ENCODE measurements around the gene CCDC190.
"Not testable (repeated sequence)": the region's sequence is repeated elsewhere in the genome, so short reads cannot be mapped to it uniquely, and the experiment has no call there.

CCDC190 gene

GRCh38 chr1:162861101-162861500, at the start of gene CCDC190:
TSS of gene CCDC190 (minus strand) at chr1:162861175. CDS start at chr1:162859646, 1,529 bp downstream.
- no peak for DNase-seq

- no peak for DNase-seq
Observed at GRCh38 chr1:162910161-162910560, 49.2 kb upstream of the CCDC190 start.

DNA sequence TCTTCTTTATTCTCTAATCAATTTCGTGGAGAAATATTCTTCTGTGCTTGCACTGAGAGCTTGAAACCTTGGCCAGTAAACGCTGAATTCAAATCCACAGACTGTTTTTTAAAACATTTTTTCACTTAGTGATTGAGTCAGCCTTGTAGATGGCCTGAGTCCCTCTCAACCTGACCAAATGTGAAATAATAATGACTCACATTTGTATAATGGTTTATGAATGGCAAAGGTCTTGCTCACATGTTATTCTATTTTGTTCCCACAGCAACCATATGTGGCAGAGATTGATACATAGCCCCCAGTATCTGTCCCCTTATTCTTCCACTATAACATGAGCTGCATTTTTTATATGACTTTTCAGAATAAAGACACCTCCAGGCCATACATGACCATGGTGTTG, 47.8 kb upstream of the CCDC190 start:
- no peak for DNase-seq

DNA sequence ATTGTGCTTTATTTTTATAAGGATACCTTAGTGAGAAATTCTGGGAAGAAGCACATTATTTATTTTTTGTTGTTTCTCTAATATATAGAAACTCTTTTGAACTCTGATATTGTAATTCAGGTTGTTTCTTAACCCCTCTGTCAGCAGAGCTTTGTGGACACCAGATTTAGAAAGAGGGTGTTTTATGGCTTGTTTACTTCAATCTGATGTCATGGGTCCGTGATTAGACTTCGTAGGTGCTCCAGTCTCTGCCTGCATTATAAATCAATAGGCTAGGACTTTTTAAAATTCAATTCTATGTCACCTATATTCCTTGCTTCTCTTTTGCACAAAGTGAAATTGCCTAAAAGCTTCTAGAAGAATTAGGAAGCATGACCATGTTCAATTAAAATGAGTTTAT, 47.3 kb upstream of the CCDC190 start:
- DNase-seq: no peak

DNA sequence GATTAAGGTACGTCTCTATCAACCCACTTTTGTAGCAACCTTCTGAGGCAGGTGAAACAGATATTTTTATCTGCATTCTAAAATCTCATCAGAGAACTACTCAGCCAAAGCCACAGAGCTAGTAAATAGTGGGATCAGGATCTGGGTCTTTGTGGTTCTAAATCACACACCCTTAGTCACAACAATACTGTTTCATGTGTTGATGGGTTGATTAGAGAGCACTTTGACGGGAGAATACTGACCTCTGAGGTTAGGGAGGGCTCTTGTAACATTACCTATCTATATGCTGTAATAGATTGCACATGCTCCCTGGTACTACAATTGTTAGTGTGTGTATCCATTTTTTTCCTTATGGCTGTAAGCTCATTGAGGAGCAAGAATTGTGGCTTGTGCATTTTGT, 45.5 kb upstream of the CCDC190 start:
- DNase-seq: no peak

DNA sequence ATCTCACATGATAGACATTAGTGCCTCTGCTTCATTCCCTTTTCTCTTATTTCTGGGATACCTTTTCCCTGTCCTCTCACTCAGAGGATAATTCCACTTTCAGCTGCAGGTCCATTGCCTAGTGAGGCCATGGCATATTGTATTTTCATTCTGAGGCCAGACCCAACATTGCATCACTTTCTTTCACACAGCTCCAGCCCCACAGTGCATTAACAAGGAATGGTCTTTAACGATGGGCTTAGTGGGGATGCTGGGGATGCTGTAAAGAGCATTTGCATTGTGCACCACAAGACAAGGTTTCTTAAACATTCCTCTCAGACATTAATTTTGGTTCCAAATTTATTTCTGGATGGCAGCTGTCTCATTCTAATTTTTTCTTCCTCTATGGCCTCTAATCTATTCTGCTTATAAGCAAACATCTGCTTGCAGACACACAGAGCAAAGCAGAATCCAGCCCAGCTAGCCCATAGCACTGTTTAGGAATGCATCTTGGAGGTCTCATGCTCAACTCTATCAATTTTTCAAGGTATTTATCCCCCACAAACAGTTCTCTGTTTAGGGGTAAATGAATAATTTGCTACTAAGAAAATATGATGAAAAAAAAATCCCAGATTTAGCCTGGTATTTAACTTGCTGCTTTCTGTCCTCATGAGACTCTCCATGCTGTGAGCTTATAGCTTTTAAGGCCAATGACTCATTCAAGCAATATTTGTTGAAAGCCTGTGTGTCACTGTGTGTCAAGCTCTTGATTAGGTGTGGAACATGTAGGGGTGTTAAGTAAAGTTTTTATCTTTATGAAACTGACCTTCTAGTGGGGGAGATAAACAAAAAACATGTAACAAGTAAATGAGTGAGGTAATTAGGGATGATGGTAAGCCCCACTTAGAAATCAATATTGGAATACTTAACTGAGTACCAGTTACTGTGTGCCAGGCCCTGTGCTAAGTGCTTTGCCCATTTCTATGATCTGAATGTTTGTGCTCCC, 44.5 kb upstream of the CCDC190 start:
- DNase-seq: no peak

DNA sequence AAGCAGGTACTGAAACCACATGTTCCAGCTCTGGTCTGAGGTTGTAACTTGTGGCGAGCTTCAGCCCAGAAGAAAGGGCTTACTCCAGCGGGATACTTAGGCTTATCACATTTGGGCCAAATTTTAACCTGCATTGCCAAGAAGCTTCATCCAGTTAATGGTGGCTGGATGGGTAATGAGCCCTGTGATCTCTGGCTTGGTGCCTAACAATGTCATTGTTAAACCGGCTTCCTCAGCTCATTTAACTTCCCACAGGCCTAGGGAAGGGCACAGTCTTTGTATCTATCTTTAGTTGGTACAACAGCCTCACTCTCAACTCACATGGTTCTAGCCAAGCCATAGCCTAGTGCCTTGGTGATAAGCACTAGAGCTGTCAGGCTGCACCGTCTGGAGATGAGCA, 43.6 kb upstream of the CCDC190 start:
- no peak for DNase-seq

DNA sequence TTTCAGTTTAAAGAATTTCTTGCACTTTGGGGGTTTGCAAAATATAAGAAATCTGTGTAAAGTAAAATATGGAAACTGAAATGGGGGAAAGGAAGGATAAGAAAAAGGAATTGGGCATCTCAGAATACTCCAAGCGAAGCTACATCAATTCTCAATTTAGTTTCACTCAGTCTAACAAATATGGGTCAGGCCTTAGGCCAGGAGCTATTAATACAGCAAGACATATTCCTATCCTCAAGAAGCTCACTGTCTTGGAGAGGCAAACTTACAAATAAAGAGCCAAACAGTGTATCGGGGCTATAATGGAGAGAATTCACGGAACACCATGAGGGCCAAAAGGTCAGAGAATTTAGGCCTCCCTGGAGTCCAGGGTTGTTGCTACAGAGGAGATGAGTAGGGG, 43.0 kb upstream of the CCDC190 start:
- DNase-seq: no peak

DNA sequence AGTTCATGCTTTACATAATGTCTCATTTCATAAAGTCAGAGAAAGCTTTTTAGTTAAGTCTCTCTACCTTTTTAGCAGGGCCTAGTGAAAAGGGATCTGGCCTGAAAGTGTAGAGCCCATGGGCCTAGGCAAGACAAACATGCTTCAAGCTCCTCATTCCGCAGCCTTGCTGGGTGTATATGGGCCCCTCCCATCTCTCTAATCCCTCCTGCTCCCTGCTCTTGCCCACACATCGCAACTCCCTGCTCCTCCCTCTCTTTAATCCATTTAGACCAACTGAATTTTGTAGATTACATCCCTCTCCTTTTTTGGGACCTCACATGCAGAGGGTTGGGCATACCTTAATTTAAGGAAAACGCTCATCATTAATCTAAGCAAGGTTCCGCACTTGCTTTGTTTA, 42.3 kb upstream of the CCDC190 start:
- no peak for DNase-seq

DNA sequence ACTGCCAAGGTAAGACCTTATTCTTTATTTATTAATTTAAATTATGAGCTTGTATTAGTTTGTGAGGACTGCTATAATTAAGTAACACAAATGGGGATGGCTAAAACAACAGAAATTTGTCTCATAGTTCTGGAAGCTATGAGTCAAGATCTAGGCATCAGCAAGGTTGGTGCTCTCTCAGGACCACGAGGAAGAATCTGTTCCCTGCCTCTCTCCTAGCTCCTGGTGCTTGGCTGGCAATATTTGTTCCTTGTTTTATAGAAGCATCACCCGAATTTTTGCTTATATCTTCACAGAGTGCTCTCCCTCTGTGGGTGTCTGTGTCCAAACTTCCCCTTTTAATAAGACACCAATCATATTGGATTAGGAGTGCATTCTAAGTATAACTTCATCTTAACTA, 41.4 kb upstream of the CCDC190 start:
- no peak for DNase-seq

GRCh38 chr1:162901243-162901642, 40.3 kb upstream of the CCDC190 start:
- DNase-seq: no peak

GRCh38 chr1:162899422-162900146, 38.6 kb upstream of the CCDC190 start:
- no peak for DNase-seq

DNA sequence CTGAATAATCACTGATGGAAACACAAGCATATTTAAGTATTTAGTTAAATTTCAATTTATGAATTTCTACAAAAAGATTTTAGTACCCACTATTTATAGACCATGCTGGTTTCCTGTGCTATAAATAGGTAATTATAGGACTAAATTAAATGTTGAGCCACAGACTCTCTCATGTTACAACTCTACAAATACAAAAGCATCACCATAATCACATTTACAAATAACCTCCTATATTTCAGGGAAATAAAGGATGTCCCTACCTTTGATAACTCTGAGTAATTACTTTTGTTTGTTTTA, 32.6 kb upstream of the CCDC190 start:
- DNase-seq: no peak

GRCh38 chr1:162892906-162893611, 32.1 kb upstream of the CCDC190 start:
- no peak for DNase-seq

DNA sequence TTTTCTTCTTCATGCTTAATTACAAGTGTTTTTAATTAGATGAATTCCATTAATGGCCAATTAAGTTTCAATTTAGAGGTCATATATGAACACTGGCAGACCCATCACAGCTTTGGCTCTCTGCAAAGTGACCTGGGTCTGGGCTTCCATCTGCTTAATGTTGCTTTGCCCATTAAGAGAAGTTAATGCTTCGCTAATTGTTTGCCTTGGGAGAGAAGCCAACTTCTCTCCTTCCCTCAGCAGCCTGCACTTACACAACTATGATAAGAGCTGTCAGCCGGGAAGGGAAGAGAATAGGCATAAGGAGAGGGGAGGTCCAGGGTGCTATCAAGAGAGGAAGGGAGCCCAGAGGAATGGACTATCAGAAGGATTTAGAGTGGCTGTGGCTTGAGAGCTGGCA, 29.0 kb upstream of the CCDC190 start:
- peak; percentile 54 for DNase-seq

GRCh38 chr1:162886705-162887104, 25.7 kb upstream of the CCDC190 start:
- no peak for DNase-seq

DNA sequence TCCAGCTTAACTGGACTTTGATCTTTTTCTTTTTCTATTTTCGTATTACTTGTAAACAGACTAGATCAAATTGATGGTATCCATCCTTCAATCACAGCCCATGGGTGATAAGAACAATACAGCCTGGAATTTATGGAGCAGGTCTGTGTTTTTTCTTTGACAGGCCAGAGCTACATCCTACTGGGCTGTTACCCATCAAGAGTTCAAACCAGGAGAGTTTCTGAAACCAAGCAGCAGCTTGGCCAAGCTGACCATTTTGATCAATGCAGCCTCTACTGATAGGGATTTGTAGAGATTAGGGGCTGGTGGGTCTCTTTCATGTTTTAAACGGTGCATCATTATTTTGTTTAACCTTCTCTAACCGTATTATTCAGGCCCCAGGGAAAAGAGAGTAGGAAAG, 24.3 kb upstream of the CCDC190 start:
- peak; percentile 69 for DNase-seq

- DNase-seq: no peak
Observed at GRCh38 chr1:162884831-162885230, 23.9 kb upstream of the CCDC190 start.

DNA sequence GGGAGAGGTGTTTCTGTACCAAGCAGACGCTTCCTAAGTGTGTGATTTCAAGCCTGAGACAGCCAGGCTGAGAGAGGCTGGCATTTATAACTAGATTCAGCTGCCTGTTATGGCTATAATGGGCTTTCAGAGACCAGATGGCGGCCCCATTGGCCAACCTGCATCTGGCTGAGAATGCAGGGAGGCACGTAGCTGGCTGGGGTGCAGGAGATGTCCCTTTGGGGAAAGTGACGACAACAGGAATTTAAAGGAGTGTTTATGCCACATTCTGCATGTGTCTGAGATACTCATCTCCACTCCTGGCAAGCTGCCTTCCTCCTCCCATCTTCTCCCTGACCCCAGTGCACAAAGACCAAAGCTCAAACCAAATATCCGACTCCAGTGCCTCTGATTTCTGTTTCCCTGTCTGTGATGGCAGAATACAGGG, 21.3 kb upstream of the CCDC190 start:
- DNase-seq: no peak

GRCh38 chr1:162881590-162881989, 20.6 kb upstream of the CCDC190 start:
- no peak for DNase-seq

- DNase-seq: not testable (repeated sequence)
Observed at GRCh38 chr1:162880617-162881016, 19.6 kb upstream of the CCDC190 start.

GRCh38 chr1:162878000-162878596, 17.1 kb upstream of the CCDC190 start:
- DNase-seq: peak; percentile 84

GRCh38 chr1:162877412-162877811, 16.4 kb upstream of the CCDC190 start:
- DNase-seq: no peak

Measured in islet precursor cell (in vitro differentiated cells).